HG02870 (cell line): Measurements from ENCODE around the gene ARMH3.

ENCODE experiments used
- ATAC-seq: cut with Tn5 transposase; IDR thresholded peaks from one replicate; pipeline ENCODE4 v1.9.1; 2021; ENCODE audit warnings: mild to moderate bottlenecking, moderate library complexity; ENCODE audit not compliant: unreplicated experiment

ARMH3 gene

GRCh38 chr10:101816376-101816775 is 239.6 kb downstream of the ARMH3 start:
- ATAC-seq: no peak

DNA sequence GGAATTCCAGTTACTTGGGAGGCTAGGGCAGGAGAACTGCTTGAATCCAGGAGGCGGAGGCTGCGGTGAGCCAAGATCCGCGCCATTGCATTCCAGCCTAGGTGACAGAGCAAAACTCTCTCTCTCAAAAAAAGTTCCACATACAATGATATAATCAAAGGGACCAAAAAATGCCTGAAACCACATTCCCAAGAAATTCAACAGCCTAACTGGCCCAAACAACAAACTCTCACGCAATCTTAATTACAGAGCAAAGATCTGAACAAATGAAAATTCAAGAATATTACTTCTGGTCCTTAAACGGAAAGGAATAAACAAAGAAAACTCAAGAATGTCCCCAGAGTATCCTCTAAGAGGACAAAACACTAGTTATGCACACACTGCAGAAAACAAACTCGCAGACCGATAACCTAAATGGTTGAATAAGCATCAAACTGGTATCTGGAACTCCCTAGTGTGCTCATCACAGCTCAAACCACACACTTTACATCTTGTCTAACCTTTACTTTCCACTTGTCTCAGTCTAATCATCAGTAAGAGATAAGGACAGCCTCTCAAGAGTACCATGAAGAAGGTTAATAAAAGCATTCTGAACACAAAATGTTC is 241.4 kb downstream of the ARMH3 start:
- no peak for ATAC-seq

DNA sequence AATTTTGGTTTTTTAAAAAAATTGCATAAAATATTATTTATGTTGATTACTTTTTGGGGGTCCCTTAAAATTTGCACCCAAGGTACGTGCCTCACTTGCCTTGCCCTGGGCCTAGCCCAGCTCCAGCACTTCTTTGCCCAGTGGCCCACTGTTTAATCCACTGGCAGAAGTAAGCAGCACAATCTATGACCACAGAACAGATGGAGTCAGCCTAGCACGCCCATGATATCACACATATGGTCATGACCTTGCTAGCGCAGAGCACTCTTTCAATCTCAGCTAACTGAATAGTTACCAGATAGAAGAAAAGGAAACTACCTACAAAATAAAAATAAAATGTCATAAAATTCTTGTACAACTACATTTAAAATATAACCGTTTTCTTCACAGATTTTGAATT is 243.4 kb downstream of the ARMH3 start:
- no peak for ATAC-seq

GRCh38 chr10:101807158-101807557 is 248.8 kb downstream of the ARMH3 start:
- no peak for ATAC-seq

DNA sequence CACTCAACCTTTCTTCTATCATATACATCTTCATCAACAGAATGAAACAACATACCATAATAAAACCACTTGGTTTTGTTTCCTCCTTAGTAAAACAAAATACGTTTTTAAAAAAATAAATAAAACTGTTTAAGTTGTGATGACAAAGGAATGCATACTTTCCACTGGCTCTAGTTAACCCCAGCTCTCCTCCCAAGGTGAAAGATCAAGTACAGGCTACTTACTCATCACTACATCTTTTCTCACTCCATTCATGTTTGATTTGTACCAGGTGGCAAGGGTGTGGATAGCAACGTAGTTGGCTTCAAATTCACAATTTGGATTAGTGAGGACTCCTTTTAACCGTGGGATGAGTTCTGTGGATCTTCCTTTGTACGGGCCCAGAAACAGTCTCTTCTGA is 252.5 kb downstream of the ARMH3 start:
- ATAC-seq: no peak

DNA sequence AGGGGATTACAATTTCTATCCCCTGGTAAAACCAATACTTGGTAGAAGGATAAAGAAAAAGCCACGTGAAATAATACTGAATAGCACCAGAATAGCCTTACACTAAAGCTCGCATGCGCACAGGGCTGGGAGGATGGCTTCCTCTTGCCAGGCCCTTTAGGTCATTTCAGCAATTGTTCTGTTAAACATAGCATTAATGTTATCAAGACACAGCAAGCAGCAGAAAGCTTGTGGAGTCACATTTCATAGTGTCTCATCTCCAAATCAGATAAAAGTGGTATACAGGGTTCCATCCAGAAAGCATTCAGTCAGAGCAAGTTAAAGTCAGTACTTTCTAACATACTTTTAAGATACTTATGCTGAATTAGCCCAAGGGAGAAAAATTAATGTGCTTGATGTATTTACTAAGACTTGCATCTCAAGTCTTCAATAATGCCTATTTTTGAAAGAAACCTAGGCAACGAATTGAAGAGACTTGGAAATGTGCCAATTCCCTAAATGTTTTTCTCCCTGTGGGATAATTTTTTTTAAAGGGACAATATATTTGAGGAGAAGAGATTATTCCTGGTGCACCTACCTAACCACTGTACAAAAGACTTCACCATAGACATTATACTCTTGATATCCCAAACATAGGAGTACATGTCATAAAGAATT is 258.4 kb downstream of the ARMH3 start:
- ATAC-seq: no peak
